Vagina (tissue), 2 donors: ENCODE measurements around the gene PAX7.

Source experiments
- POLR2A ChIP-seq, 2 donors: fragments of 450-650 bp; IDR thresholded peaks; one replicate each; pipeline ENCODE4 v1.6.1; 2017; ENCODE audit warnings: antibody characterized with exemption in 2 of 2, mild to moderate bottlenecking in 2 of 2, moderate library complexity in 2 of 2
- TF ChIP-seq, protein P1 (sequence below), 3 experiments: fragments of 450-650 bp in 2 of 3; fragments of 200-600 bp in 1 of 3; sonication (generic) in 1 of 3; IDR thresholded peaks; one replicate each; pipeline ENCODE4 v1.5.1; 2017 to 2019; ENCODE audit warnings: antibody characterized with exemption in 3 of 3, mild to moderate bottlenecking in 2 of 3, moderate library complexity in 2 of 3

DNA sequence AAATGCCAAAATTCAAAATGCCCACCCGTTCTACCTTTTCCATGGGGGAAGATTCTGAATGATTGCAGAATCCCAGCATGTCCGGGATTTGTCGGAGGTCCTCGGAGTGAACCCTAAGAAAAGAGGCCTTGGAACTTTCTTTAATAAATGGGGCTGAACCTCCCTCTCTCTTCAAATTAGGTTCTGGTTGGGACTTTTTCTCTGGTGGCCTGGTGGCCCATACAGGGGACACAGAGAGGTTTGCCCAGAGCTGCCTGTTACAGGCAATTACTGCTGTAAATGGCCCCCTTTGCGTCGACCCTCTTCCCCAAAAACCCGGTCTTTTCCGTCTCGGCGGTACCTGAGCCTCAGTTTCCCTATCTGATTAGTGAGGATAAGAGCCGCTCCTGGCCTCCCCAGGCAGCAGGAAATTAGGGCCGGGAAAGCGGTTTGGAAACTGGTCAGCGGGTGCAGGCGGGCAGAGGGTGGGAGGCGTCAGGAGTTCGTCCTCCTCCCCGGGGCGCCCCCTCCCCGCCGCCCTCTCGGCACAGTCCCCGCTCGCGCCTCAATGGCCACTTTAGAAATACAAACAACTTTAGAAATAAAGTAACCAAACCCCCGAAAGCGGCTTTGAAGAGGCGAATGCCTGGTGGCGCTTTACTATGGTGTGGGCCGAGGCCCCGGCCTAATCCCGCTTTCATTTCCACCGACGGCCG, 15.6 kb downstream of the PAX7 start:
- TF ChIP-seq, protein P1, sequence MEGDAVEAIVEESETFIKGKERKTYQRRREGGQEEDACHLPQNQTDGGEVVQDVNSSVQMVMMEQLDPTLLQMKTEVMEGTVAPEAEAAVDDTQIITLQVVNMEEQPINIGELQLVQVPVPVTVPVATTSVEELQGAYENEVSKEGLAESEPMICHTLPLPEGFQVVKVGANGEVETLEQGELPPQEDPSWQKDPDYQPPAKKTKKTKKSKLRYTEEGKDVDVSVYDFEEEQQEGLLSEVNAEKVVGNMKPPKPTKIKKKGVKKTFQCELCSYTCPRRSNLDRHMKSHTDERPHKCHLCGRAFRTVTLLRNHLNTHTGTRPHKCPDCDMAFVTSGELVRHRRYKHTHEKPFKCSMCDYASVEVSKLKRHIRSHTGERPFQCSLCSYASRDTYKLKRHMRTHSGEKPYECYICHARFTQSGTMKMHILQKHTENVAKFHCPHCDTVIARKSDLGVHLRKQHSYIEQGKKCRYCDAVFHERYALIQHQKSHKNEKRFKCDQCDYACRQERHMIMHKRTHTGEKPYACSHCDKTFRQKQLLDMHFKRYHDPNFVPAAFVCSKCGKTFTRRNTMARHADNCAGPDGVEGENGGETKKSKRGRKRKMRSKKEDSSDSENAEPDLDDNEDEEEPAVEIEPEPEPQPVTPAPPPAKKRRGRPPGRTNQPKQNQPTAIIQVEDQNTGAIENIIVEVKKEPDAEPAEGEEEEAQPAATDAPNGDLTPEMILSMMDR (IDR thresholded peaks at IDR 0.05): no peak
- no peak for TF ChIP-seq POLR2A (IDR thresholded peaks at IDR 0.05)
